Type B pancreatic cell (in vitro differentiated cells): ENCODE results near the gene RUNX1. TPM values are rescaled to one million over a fixed set of nuclear protein-coding genes. Genes with fewer than 3 reads are reported as not detected.

Experiments
- DNase-seq: peaks from one replicate; pipeline ENCODE4 v3.0.0; 2021; ENCODE audit warnings: mixed read lengths; ENCODE audit not compliant: unreplicated experiment; ENCODE audit errors: extremely low spot score
- H3K27ac Mint-ChIP-seq: 2 replicates; pipeline ENCODE4 v1.8.0; 2021; ENCODE audit warnings: mild to moderate bottlenecking, mixed read lengths
- H3K27me3 Mint-ChIP-seq: 2 replicates; pipeline ENCODE4 v1.8.0; 2021; ENCODE audit warnings: mixed read lengths
- H3K36me3 Mint-ChIP-seq: 2 replicates; pipeline ENCODE4 v1.8.0; 2021; ENCODE audit warnings: mixed read lengths
- H3K4me1 Mint-ChIP-seq: one replicate; pipeline ENCODE4 v1.8.0; 2021; ENCODE audit warnings: mixed read lengths; ENCODE audit not compliant: unreplicated experiment
- H3K4me3 Mint-ChIP-seq: 2 replicates; pipeline ENCODE4 v1.8.0; 2021; ENCODE audit warnings: mild to moderate bottlenecking, mixed read lengths
- H3K9me3 Mint-ChIP-seq: 2 replicates; pipeline ENCODE4 v1.8.0; 2021; ENCODE audit warnings: mixed read lengths
- CTCF ChIP-seq: fragments of 200-600 bp; sonication (generic); conservative IDR thresholded peaks from 2 replicates; pipeline ENCODE4 v1.5.0; 2021; ENCODE audit warnings: antibody characterized with exemption, mild to moderate bottlenecking
- total RNA-seq: library from RNA; stranded (reverse); gene quantifications from 2 replicates; pipeline ENCODE4 v1.2.1, GENCODE V29; 2021; ENCODE audit warnings: low replicate concordance

Gene RUNX1
- total RNA-seq, 1 donor from 2014 or later = 11.9 TPM

- H3K4me1 Mint-ChIP-seq = peaks cover 9% of the 10 kb centered on the region
- H3K27ac Mint-ChIP-seq = no peak overlapping the region
These were observed 23.5 kb upstream of the RUNX1 start for GRCh38 chr21:35072557-35072956.

GRCh38 chr21:35071347-35071746 is 22.2 kb upstream of the RUNX1 start:
- no peak for TF ChIP-seq CTCF
- H3K4me1 Mint-ChIP-seq = peaks cover 9% of the 10 kb centered on the region
- DNase-seq = no peak

More at GRCh38 chr21:35072557-35072956, 23.5 kb upstream of the RUNX1 start:
- no peak for TF ChIP-seq CTCF
- no peak for DNase-seq
- Mint-ChIP-seq H3K4me3 (no peak overlapping the region), H3K36me3 (no peaks in the 10 kb centered on the region), H3K9me3 (no peaks in the 10 kb centered on the region), H3K27me3 (peaks cover 3% of the 10 kb centered on the region)

GRCh38 chr21:35070436-35070835 is 21.3 kb upstream of the RUNX1 start:
- Mint-ChIP-seq H3K27ac (no peak overlapping the region), H3K4me3 (no peak overlapping the region), H3K9me3 (no peaks in the 10 kb centered on the region), H3K27me3 (peaks cover 3% of the 10 kb centered on the region), H3K36me3 (no peaks in the 10 kb centered on the region), H3K4me1 (peaks cover 9% of the 10 kb centered on the region)
- no peak for DNase-seq
- no peak for TF ChIP-seq CTCF

More at GRCh38 chr21:35071347-35071746, 22.2 kb upstream of the RUNX1 start:
- Mint-ChIP-seq H3K27ac (no peak overlapping the region), H3K4me3 (no peak overlapping the region), H3K36me3 (no peaks in the 10 kb centered on the region), H3K27me3 (peaks cover 3% of the 10 kb centered on the region), H3K9me3 (no peaks in the 10 kb centered on the region)

GRCh38 chr21:35066824-35067223 is 17.7 kb upstream of the RUNX1 start:
- Mint-ChIP-seq H3K27ac (no peak overlapping the region), H3K9me3 (no peaks in the 10 kb centered on the region), H3K4me1 (no peaks in the 10 kb centered on the region), H3K4me3 (no peak overlapping the region), H3K36me3 (no peaks in the 10 kb centered on the region), H3K27me3 (no peaks in the 10 kb centered on the region)
- no peak for TF ChIP-seq CTCF
- DNase-seq = no peak

- H3K4me3 Mint-ChIP-seq = no peak overlapping the region
- TF ChIP-seq CTCF = no peak
- H3K9me3 Mint-ChIP-seq = no peaks in the 10 kb centered on the region
- peaks cover 2% of the 10 kb centered on the region for H3K27me3 Mint-ChIP-seq
- no peaks in the 10 kb centered on the region for H3K4me1 Mint-ChIP-seq
- H3K36me3 Mint-ChIP-seq = no peaks in the 10 kb centered on the region
- no peak overlapping the region for H3K27ac Mint-ChIP-seq
- no peak for DNase-seq
These were observed 14.5 kb upstream of the RUNX1 start for GRCh38 chr21:35063428-35064172.
